IMR-90 (cell line): ENCODE data around the gene RALGPS1. TPM values are rescaled to one million over a fixed set of nuclear protein-coding genes. Genes with fewer than 3 reads are reported as not detected.

ENCODE experiments used
- ATAC-seq: fragments of 200-7000 bp; cut with Tn5 transposase; 2 replicates; pipeline ENCODE4 v1.9.1; 2020; ENCODE audit warnings: low read depth, mild to moderate bottlenecking, moderate library complexity
- BruUV-seq: library from RNA; stranded (reverse); fragments of 400-500 nt; replicated peaks from 2 replicates; lab custom pipeline; 2021; lab: Mats Ljungman, UMichigan
- CTCF ChIA-PET: fragments of 300-600 bp; formaldehyde crosslinking; extraction: SDS; loops from one replicate; lab custom pipeline; 2021; ENCODE audit warnings: antibody characterized with exemption; lab: Yijun Ruan, JAX
- POLR2A ChIA-PET: fragments of 300-600 bp; sonication (Branson Sonifier 250); formaldehyde crosslinking; loops from one replicate; lab custom pipeline; 2022; ENCODE audit warnings: antibody characterized with exemption; ENCODE audit not compliant: unreplicated experiment; lab: Charles Lee
- DNase-seq: peaks from one replicate; pipeline ENCODE4 v3.0.0; 2013
- H2AFZ ChIP-seq: replicated peaks from 2 replicates; pipeline ENCODE3; 2013; ENCODE audit warnings: low read length, mild to moderate bottlenecking; ENCODE audit not compliant: poor library complexity
- H2AK5ac ChIP-seq: 2 replicates; pipeline ENCODE4 v1.6.1; 2013; ENCODE audit warnings: low read depth, low read length, inconsistent platforms
- H2AK9ac ChIP-seq: replicated peaks from 2 replicates; pipeline ENCODE3; 2013; ENCODE audit warnings: mild to moderate bottlenecking, low read depth, low read length, moderate library complexity; ENCODE audit not compliant: poor library complexity
- H2BK120ac ChIP-seq: 2 replicates; pipeline ENCODE4 v1.6.1; 2013; ENCODE audit warnings: low read depth, low read length, inconsistent platforms
- H2BK15ac ChIP-seq: 3 replicates; pipeline ENCODE4 v1.6.1; 2013; ENCODE audit warnings: low read depth, low read length, inconsistent platforms
- H2BK20ac ChIP-seq: 2 replicates; pipeline ENCODE4 v1.6.1; 2013; ENCODE audit warnings: low read depth, mild to moderate bottlenecking, inconsistent platforms, low read length, moderate library complexity
- H2BK5ac ChIP-seq: 2 replicates; pipeline ENCODE4 v1.6.1; 2013; ENCODE audit warnings: mild to moderate bottlenecking, low read depth, low read length, inconsistent platforms; ENCODE audit not compliant: poor library complexity, severe bottlenecking
- H3K14ac ChIP-seq: replicated peaks from 2 replicates; pipeline ENCODE4 v1.6.1; 2013; ENCODE audit warnings: low read depth, low read length, inconsistent platforms
- H3K18ac ChIP-seq: 2 replicates; pipeline ENCODE4 v1.6.1; 2013; ENCODE audit warnings: low read depth, low read length, control low read depth
- H3K23ac ChIP-seq: 2 replicates; pipeline ENCODE4 v1.6.1; 2013; ENCODE audit warnings: low read depth, low read length, inconsistent platforms
- H3K27ac ChIP-seq: 2 replicates; pipeline ENCODE4 v1.5.1; 2013; ENCODE audit warnings: mild to moderate bottlenecking, control low read depth, low read length; ENCODE audit not compliant: insufficient read depth
- H3K27me3 ChIP-seq: 2 replicates; pipeline ENCODE4 v1.6.1; 2013; ENCODE audit warnings: low read length; ENCODE audit not compliant: control insufficient read depth, insufficient read depth
- H3K36me3 ChIP-seq: 2 replicates; pipeline ENCODE4 v1.6.1; 2013; ENCODE audit warnings: low read length, mixed read lengths; ENCODE audit not compliant: control insufficient read depth, insufficient read depth
- H3K4ac ChIP-seq: 2 replicates; pipeline ENCODE4 v1.6.1; 2013; ENCODE audit warnings: low read depth, low read length, inconsistent platforms
- H3K4me1 ChIP-seq: 2 replicates; pipeline ENCODE4 v1.6.1; 2013; ENCODE audit warnings: low read length, mixed read lengths; ENCODE audit not compliant: control insufficient read depth, insufficient read depth
- H3K4me2 ChIP-seq: 2 replicates; pipeline ENCODE4 v1.6.1; 2013; ENCODE audit warnings: low read depth, mild to moderate bottlenecking, control low read depth, low read length, moderate library complexity
- H3K4me3 ChIP-seq: 2 replicates; pipeline ENCODE4 v1.5.1; 2013; ENCODE audit warnings: low read depth, mild to moderate bottlenecking, control low read depth, low read length, moderate library complexity; ENCODE audit not compliant: insufficient read depth
- H3K56ac ChIP-seq: 2 replicates; pipeline ENCODE4 v1.6.1; 2013; ENCODE audit warnings: low read length, inconsistent platforms; ENCODE audit not compliant: insufficient read depth; ENCODE audit errors: extremely low read depth
- H3K79me1 ChIP-seq, 2 experiments: 2 replicates each; pipeline ENCODE4 v1.6.1; 2013; ENCODE audit warnings: low read length in 2 of 2, inconsistent platforms in 1 of 2, low read depth in 1 of 2
- H3K9ac ChIP-seq: 2 replicates; pipeline ENCODE4 v1.6.1; 2013; ENCODE audit warnings: low read depth, low read length, control low read depth
- H3K9me1 ChIP-seq: 2 replicates; pipeline ENCODE4 v1.6.1; 2013; ENCODE audit warnings: low read length, inconsistent platforms; ENCODE audit not compliant: insufficient read depth
- H3K9me3 ChIP-seq: 2 replicates; pipeline ENCODE4 v1.6.1; 2013; ENCODE audit warnings: low read length; ENCODE audit not compliant: control insufficient read depth, insufficient read depth
- H4K20me1 ChIP-seq: 2 replicates; pipeline ENCODE4 v1.6.1; 2013; ENCODE audit warnings: low read length, inconsistent platforms; ENCODE audit not compliant: insufficient read depth
- H4K5ac ChIP-seq: 2 replicates; pipeline ENCODE4 v1.6.1; 2013; ENCODE audit warnings: mild to moderate bottlenecking, low read depth, low read length, control low read depth
- H4K8ac ChIP-seq, 2 experiments: 2 replicates each; pipeline ENCODE4 v1.6.1; 2013; ENCODE audit warnings: low read depth in 2 of 2, low read length in 2 of 2, control low read depth in 1 of 2, inconsistent platforms in 1 of 2
- H4K91ac ChIP-seq: 2 replicates; pipeline ENCODE4 v1.6.1; 2013; ENCODE audit warnings: low read depth, low read length, inconsistent platforms; ENCODE audit not compliant: insufficient read depth
- BHLHE40 ChIP-seq: fragments of 150-350 bp; IDR thresholded peaks from 2 replicates; pipeline ENCODE4 v1.6.1; 2016; ENCODE audit warnings: mild to moderate bottlenecking, low read depth, low read length
- CHD1 ChIP-seq: IDR thresholded peaks from 2 replicates; pipeline ENCODE4 v1.6.1; 2012; ENCODE audit warnings: low read depth, low read length, improper control_type of control experiment
- CTCF ChIP-seq: conservative IDR thresholded peaks from 2 replicates; pipeline ENCODE4 v1.5.1; 2012; ENCODE audit warnings: mild to moderate bottlenecking, low read depth, low read length, improper control_type of control experiment
- ELK1 ChIP-seq: fragments of 150-350 bp; IDR thresholded peaks from 2 replicates; pipeline ENCODE4 v1.6.1; 2016; ENCODE audit warnings: low read depth, mild to moderate bottlenecking, low read length, moderate library complexity, borderline replicate concordance
- FOS ChIP-seq: fragments of 150-350 bp; IDR thresholded peaks from 2 replicates; pipeline ENCODE4 v1.6.1; 2016; ENCODE audit warnings: low read depth, low read length
- MAFK ChIP-seq: IDR thresholded peaks from 2 replicates; pipeline ENCODE4 v1.6.1; 2012; ENCODE audit warnings: low read depth, low read length, improper control_type of control experiment
- MAZ ChIP-seq: IDR thresholded peaks from 2 replicates; pipeline ENCODE4 v1.6.1; 2012; ENCODE audit warnings: low read depth, mild to moderate bottlenecking, low read length, improper control_type of control experiment, moderate library complexity, borderline replicate concordance
- MXI1 ChIP-seq: IDR thresholded peaks from 2 replicates; pipeline ENCODE4 v1.6.1; 2012; ENCODE audit warnings: low read depth, mild to moderate bottlenecking, low read length, moderate library complexity, borderline replicate concordance
- NFE2L2 ChIP-seq: fragments of 150-350 bp; IDR thresholded peaks from 2 replicates; pipeline ENCODE4 v1.6.1; 2016; ENCODE audit warnings: low read depth, mild to moderate bottlenecking, low read length
- POLR2A ChIP-seq: IDR thresholded peaks from 2 replicates; pipeline ENCODE4 v1.6.1; 2012; ENCODE audit warnings: mild to moderate bottlenecking, low read depth, low read length
- RCOR1 ChIP-seq: IDR thresholded peaks from 2 replicates; pipeline ENCODE4 v1.6.1; 2012; ENCODE audit warnings: mild to moderate bottlenecking, low read length, improper control_type of control experiment; ENCODE audit not compliant: insufficient replicate concordance
- RFX5 ChIP-seq: IDR thresholded peaks from 2 replicates; pipeline ENCODE4 v1.8.0; 2012; ENCODE audit warnings: low read depth, mild to moderate bottlenecking, low read length, moderate library complexity
- SMC3 ChIP-seq: fragments of 150-350 bp; IDR thresholded peaks from 2 replicates; pipeline ENCODE4 v1.6.1; 2016; ENCODE audit warnings: low read depth, mild to moderate bottlenecking, antibody characterized with exemption, low read length, moderate library complexity
- WGBS, 2 experiments: methylation state at CpG; one replicate each; pipeline versions ENCODE4 v1.1.5 to v1.1.7; 2013; ENCODE audit warnings: missing lambda C conversion rate in 2 of 2; ENCODE audit not compliant: insufficient read length in 1 of 2; ENCODE audit errors: extremely low coverage in 2 of 2; 5-methylcytosine and 5-hydroxymethylcytosine counted together
- dilution Hi-C: fragments of 300-500 bp; cut with HindIII; formaldehyde crosslinking; loops from one replicate; pipeline ENCODE4 v1.14.3; 2018; ENCODE audit warnings: low sequenced_read_pairs; ENCODE audit not compliant: unreplicated experiment
- in situ Hi-C: fragments of 300-500 bp; cut with MboI; formaldehyde crosslinking; loops from 3 replicates; pipeline ENCODE4 v1.14.3; 2019; ENCODE audit warnings: low sequenced_read_pairs, inconsistent platforms, mixed read lengths
- intact Hi-C: fragments of 100-400 bp; cut with micrococcal nuclease; formaldehyde crosslinking; loops from 2 replicates; pipeline ENCODE4 v1.10.0; 2022
- polyA plus RNA-seq, 3 experiments: library from polyadenylated mRNA; depleted of rRNA; stranded (reverse); fragments of >200 nt; gene quantifications; 2 replicates each; pipeline ENCODE4 v1.2.3, GENCODE V29; 2012; ENCODE audit warnings: low replicate concordance in 1 of 3
- total RNA-seq: library from RNA; depleted of rRNA; stranded (reverse); fragments of >200 nt; gene quantifications from 2 replicates; pipeline ENCODE4 v1.2.3, GENCODE V29; 2012

The RALGPS1 gene
- total and polyA plus RNA-seq, 2 of the 4 experiments (the other 2 are of a cell fraction), result 0.90 to 2.8 TPM

- TF ChIP-seq CHD1, result no peak
- no peak for TF ChIP-seq FOS
Observed at GRCh38 chr9:127154003-127154389, 239.4 kb downstream of the RALGPS1 start (continued).

- POLR2A ChIA-PET, result no interaction called here
- H3K18ac ChIP-seq, result no peak overlapping the region; the same call in 1 of the 2 replicates
- intact Hi-C loops (no loop called here), dilution Hi-C loops (no loop called here), in situ Hi-C loops (no loop called here)
- WGBS, 2 experiments, result 67% methylated on average over 1 of the region's 13 CpGs; no CpG with 5 or more reads in 1 of the 2 experiments
- H3K14ac ChIP-seq, result no peak overlapping the region
- no peaks in the 10 kb centered on the region for H3K36me3 ChIP-seq
- CTCF ChIA-PET, result no interaction called here
- no peak overlapping the region for H2BK120ac ChIP-seq
- no peak overlapping the region for H3K4me2 ChIP-seq
- H3K4ac ChIP-seq, result 0 out of 2 replicates have a peak overlapping the region, but pooled peaks have one; percentile 17
- no peak overlapping the region for H2AFZ ChIP-seq
- no peak overlapping the region for H4K91ac ChIP-seq
- no peak for ATAC-seq
- H2AK5ac ChIP-seq, result no peak overlapping the region
- H3K27me3 ChIP-seq, result no peaks in the 10 kb centered on the region
- peaks cover 8% of the 10 kb centered on the region for H3K4me1 ChIP-seq
- no peak overlapping the region for H2AK9ac ChIP-seq
- H3K9ac ChIP-seq, result no peak overlapping the region
- H3K56ac ChIP-seq, result no peak overlapping the region
- H3K9me3 ChIP-seq, result no peaks in the 10 kb centered on the region
- no peaks in the 10 kb centered on the region for H4K20me1 ChIP-seq
- no peak overlapping the region for H2BK15ac ChIP-seq
- no peaks in the 10 kb centered on the region for H3K79me1 ChIP-seq
- H3K4me3 ChIP-seq, result no peak overlapping the region
- no peak overlapping the region for H3K27ac ChIP-seq
- peaks cover 10% of the 10 kb centered on the region for H3K9me1 ChIP-seq
- peak; percentile 35 for DNase-seq
- H3K23ac ChIP-seq, result no peak overlapping the region
- no peak overlapping the region for H4K5ac ChIP-seq
- no peak for TF ChIP-seq POLR2A
- no peak for TF ChIP-seq CTCF
- no peak for TF ChIP-seq RFX5
- no peak for TF ChIP-seq SMC3
- TF ChIP-seq MXI1, result no peak
- TF ChIP-seq CHD1, result no peak
- no peak for TF ChIP-seq FOS
- TF ChIP-seq MAFK, result no peak
- no peak for TF ChIP-seq BHLHE40
- TF ChIP-seq RCOR1, result no peak
- no peak for TF ChIP-seq ELK1
- TF ChIP-seq MAZ, result no peak
- no peak for TF ChIP-seq NFE2L2
- H2BK5ac ChIP-seq, result no peak overlapping the region
- no peak overlapping the region for H2BK20ac ChIP-seq
- no peak overlapping the region for H4K8ac ChIP-seq
- no TSS peak for BruUV-seq
Observed at GRCh38 chr9:127154390-127155191, 240.0 kb downstream of the RALGPS1 start.
